HG03439 (cell line): ENCODE measurements around the gene PTGER1.
"Not testable (repeated sequence)": the region's sequence is repeated elsewhere in the genome, so short reads cannot be mapped to it uniquely, and the experiment has no call there.

Experiments
- ATAC-seq: cut with Tn5 transposase; IDR thresholded peaks from one replicate; pipeline ENCODE4 v1.9.1; 2021; ENCODE audit warnings: mild to moderate bottlenecking, moderate library complexity; ENCODE audit not compliant: unreplicated experiment

PTGER1 gene

GRCh38 chr19:14475251-14476073, at the start of gene PTGER1:
TSS of gene PTGER1 (minus strand) at chr19:14475354. CDS start at chr19:14474320, 1,034 bp downstream.
- no peak for ATAC-seq

GRCh38 chr19:14520543-14520942, 45.4 kb upstream of the PTGER1 start:
- ATAC-seq = no peak

GRCh38 chr19:14519860-14520407, 44.8 kb upstream of the PTGER1 start:
- ATAC-seq = no peak

GRCh38 chr19:14519245-14519859, 44.2 kb upstream of the PTGER1 start:
- ATAC-seq = no peak

- peak; percentile 66 for ATAC-seq
These were observed 42.8 kb upstream of the PTGER1 start, which contains the start of gene DNAJB1 for GRCh38 chr19:14517840-14518505. TSS of gene DNAJB1 (minus strand) at chr19:14518397. CDS start at chr19:14518349, 48 bp downstream.

GRCh38 chr19:14517446-14517839, 42.3 kb upstream of the PTGER1 start:
- peak; percentile 0 for ATAC-seq

GRCh38 chr19:14516746-14517438, 41.7 kb upstream of the PTGER1 start:
- ATAC-seq = no peak

GRCh38 chr19:14516048-14516534, 40.9 kb upstream of the PTGER1 start:
- no peak for ATAC-seq

GRCh38 chr19:14515501-14516047, 40.4 kb upstream of the PTGER1 start:
- no peak for ATAC-seq

- ATAC-seq = no peak
These were observed 39.2 kb upstream of the PTGER1 start for GRCh38 chr19:14514215-14514863.

- no peak for ATAC-seq
These were observed 37.3 kb upstream of the PTGER1 start for GRCh38 chr19:14512406-14512961.

- ATAC-seq = no peak
These were observed 36.1 kb upstream of the PTGER1 start for GRCh38 chr19:14511229-14511593.

- no peak for ATAC-seq
These were observed 35.4 kb upstream of the PTGER1 start for GRCh38 chr19:14510311-14511228.

- ATAC-seq = no peak
These were observed 32.8 kb upstream of the PTGER1 start for GRCh38 chr19:14507704-14508542.

- no peak for ATAC-seq
These were observed 30.5 kb upstream of the PTGER1 start for GRCh38 chr19:14505488-14506239.

- ATAC-seq = not testable (repeated sequence)
These were observed 29.4 kb upstream of the PTGER1 start for GRCh38 chr19:14504575-14504974.

GRCh38 chr19:14503285-14503684, 28.1 kb upstream of the PTGER1 start:
- ATAC-seq = no peak
